GM12878 (cell line): ENCODE results near the gene GOLIM4.

Experiments
- EZH2 ChIP-seq: IDR thresholded peaks from 2 replicates; pipeline ENCODE4 v1.6.1; 2012; ENCODE audit warnings: low read depth, mild to moderate bottlenecking, control low read depth, inconsistent platforms, low read length, borderline replicate concordance; ENCODE audit not compliant: control insufficient read depth
- POLR2A ChIP-seq: IDR thresholded peaks from 2 replicates; pipeline ENCODE4 v1.6.1; 2011; ENCODE audit warnings: low read depth, mild to moderate bottlenecking, low read length
- RAD21 ChIP-seq: IDR thresholded peaks from 2 replicates; pipeline ENCODE4 v1.6.1; 2011; ENCODE audit warnings: mild to moderate bottlenecking, low read depth, low read length, moderate library complexity; ENCODE audit not compliant: insufficient read depth
- SPI1 ChIP-seq: IDR thresholded peaks from 2 replicates; pipeline ENCODE4 v1.6.1; 2011; ENCODE audit warnings: low read depth, mild to moderate bottlenecking, low read length, moderate library complexity, borderline replicate concordance; ENCODE audit not compliant: insufficient read depth
- TF ChIP-seq, protein P1 (sequence below), 3 experiments: IDR thresholded peaks in 2 of 3; conservative IDR thresholded peaks in 1 of 3; 2 replicates each; pipeline ENCODE4 v1.5.1; 2011; ENCODE audit warnings: low read depth in 3 of 3, low read length in 3 of 3, mild to moderate bottlenecking in 3 of 3, control low read depth in 2 of 3, moderate library complexity in 2 of 3, inconsistent platforms in 1 of 3, mixed read lengths in 1 of 3; ENCODE audit not compliant: control insufficient read depth in 2 of 3, insufficient read depth in 1 of 3; ENCODE audit errors: extremely low read depth in 1 of 3

DNA sequence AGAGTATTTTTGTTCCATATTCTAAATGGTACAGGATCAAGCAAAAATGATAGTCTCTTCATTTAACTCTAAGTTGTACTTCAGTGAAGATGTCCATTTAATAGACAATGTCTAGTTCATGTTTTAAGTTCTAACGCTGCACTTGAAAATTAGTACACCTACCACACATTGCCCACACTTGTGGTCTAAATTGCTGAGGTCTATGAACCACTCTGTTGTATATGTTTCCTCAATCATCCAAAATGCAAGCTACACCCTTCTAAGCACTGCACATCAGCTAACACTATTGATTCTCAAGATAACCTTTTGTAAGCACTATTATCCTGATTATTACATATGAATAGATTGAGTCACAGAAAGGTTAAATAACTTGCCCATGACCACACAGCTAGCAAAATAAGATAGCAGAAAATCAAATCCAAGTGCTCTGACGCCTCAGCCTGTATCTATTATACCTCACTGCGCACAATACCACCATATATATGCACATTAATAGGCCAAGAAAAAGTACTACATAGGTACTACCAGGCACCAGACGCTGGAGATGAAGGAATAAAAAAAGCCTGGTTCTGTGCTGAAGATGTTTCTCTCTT lies 6.4 kb downstream of the GOLIM4 start:
- TF ChIP-seq SPI1 (no peak), POLR2A (no peak), EZH2 (no peak), RAD21 (no peak)
- TF ChIP-seq, protein P1, sequence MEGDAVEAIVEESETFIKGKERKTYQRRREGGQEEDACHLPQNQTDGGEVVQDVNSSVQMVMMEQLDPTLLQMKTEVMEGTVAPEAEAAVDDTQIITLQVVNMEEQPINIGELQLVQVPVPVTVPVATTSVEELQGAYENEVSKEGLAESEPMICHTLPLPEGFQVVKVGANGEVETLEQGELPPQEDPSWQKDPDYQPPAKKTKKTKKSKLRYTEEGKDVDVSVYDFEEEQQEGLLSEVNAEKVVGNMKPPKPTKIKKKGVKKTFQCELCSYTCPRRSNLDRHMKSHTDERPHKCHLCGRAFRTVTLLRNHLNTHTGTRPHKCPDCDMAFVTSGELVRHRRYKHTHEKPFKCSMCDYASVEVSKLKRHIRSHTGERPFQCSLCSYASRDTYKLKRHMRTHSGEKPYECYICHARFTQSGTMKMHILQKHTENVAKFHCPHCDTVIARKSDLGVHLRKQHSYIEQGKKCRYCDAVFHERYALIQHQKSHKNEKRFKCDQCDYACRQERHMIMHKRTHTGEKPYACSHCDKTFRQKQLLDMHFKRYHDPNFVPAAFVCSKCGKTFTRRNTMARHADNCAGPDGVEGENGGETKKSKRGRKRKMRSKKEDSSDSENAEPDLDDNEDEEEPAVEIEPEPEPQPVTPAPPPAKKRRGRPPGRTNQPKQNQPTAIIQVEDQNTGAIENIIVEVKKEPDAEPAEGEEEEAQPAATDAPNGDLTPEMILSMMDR (IDR thresholded peaks at IDR 0.05 in 2 of 3, conservative IDR thresholded peaks at IDR 0.05 in 1 of 3; ENCODE audit: control insufficient read depth in 2 of 3, extremely low read depth in 1 of 3, insufficient read depth in 1 of 3, low read depth in 3 of 3, low read length in 3 of 3): no peak
